GM18858 (cell line): ENCODE results near the gene DGKQ.

Experiments used
- ATAC-seq: cut with Tn5 transposase; IDR thresholded peaks from one replicate; pipeline ENCODE4 v1.9.1; 2021; ENCODE audit not compliant: unreplicated experiment

Gene DGKQ

GRCh38 chr4:909131-909571, 64.2 kb downstream of the DGKQ start:
- no peak for ATAC-seq
